Retina (tissue), 1 donor: ENCODE results near the gene TIAL1.
A peak's percentile ranks its signal among the peaks of the same experiment; 100 is the strongest.
"Not testable (repeated sequence)": the region's sequence is repeated elsewhere in the genome, so short reads cannot be mapped to it uniquely, and the experiment has no call there.

Source experiments
- DNase-seq: peaks from one replicate; pipeline ENCODE4 v3.0.0-alpha.2; 2016

The TIAL1 gene

DNA sequence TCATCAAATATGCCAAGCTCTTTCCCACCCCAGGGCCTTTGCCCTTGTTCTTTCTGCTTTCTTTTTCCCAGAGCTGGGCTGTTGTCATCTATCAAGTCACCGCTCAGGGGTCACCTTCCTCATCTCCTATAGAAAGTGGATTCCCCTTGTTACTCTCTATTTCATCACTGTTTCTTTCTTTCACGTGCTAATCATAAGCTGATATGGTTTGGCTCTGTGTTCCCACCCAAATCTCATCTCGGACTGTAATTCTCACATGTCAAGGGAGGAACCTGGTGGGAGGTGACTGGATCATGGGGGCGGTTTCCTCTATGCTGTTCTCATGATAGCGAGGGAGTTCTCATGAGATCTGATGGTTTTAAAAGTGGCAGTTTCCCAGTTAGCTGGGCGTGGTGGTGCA is 17.0 kb upstream of the TIAL1 start:
- DNase-seq, result no peak

GRCh38 chr10:119611433-119611832 is 14.7 kb upstream of the TIAL1 start:
- no peak for DNase-seq

DNA sequence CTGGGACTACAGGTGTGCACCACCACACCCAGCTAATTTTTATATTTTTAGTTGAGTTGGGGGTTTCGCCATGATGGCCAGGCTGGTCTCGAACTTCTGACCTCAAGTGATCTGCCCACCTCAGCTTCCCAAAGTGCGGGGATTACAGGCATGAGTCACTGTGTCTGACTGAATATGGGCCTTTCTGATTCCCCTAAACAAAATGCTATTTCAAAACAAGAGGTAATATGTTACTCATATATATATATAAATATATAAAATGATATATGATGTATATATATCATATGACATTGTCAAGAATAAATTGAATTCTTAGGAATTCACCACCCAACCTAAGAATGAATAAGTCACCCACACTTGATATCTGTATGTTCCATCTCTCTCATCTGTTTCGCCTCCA is 12.8 kb upstream of the TIAL1 start:
- DNase-seq, result no peak

- peak; percentile 47 for DNase-seq
Measured at GRCh38 chr10:119608316-119609155, 11.8 kb upstream of the TIAL1 start.

GRCh38 chr10:119604468-119604867 is 7.7 kb upstream of the TIAL1 start:
- DNase-seq, result no peak

GRCh38 chr10:119602241-119603095 is 5.7 kb upstream of the TIAL1 start:
- no peak for DNase-seq

- no peak for DNase-seq
Measured at GRCh38 chr10:119598397-119598796, 1.6 kb upstream of the TIAL1 start.

GRCh38 chr10:119597405-119598186 is 832 bp upstream of the TIAL1 start:
- DNase-seq, result no peak

GRCh38 chr10:119595676-119596515 is 868 bp downstream of the TIAL1 start:
- DNase-seq, result peak; percentile 68

DNA sequence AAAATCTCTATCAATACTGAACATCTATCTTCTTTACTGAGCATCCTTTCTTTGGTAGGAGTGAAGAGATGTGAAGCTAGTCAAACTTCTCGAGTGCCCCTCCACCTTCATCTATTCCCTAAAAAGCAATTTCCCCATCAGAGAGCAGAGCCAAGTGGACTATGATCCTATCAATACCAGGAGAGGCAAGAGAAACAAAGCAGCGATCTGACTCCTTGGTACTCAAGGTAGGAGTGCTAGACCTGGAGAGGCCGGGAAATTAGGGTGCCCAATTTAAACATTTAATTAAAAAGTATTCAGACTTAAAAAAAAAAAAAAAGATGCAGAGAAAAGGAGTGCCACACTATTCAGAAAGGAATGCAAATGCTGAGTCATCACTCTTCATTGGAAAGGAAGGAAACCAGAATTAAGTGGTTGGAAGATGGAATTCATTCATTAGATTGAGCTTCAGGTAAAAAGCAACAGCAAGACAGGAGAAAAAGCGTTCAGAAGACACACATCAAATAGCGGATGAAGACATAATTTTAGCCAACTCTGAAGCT is 1.6 kb downstream of the TIAL1 start:
- DNase-seq, result no peak

GRCh38 chr10:119588071-119588470 is 8.7 kb downstream of the TIAL1 start:
- no peak for DNase-seq

- no peak for DNase-seq
Measured at GRCh38 chr10:119578355-119578754, 18.4 kb downstream of the TIAL1 start.

DNA sequence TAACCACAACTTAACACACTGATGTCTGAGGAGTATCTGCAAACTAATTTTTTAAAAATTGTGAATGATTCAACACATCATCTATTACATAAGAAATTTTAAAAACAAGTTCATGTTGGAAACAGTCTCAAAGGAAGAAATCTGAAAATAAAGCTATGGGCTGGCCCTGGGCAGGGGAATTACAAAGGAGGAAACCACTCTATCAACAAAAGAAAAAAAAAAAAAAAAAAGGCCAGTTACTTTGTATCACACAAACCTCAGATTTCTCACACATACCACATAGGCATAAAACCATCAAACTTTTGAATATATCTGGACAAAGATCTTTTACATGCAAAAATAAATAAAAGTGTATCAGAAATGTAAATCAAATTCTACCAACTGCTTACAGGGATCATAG is 20.8 kb downstream of the TIAL1 start:
- DNase-seq, result no peak

GRCh38 chr10:119575506-119575905 is 21.3 kb downstream of the TIAL1 start:
- no peak for DNase-seq

DNA sequence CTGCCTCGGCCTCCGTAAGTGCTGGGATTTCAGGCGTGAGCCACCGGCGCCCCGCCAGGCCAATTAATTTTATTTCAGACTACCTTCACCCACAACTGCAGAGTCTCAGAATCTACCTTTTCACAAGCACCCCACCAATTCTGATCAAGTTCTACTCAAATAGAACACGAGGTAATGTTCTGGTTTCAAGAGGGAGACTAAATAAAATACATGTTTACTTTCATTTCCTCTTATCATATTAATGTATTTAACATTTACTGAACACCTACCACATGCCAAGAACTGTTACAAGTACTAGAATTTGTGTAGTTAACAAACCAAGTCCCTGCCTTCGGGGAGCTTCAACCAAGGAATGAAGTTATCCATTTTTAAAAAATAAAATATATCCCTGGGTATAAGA is 28.8 kb downstream of the TIAL1 start:
- DNase-seq, result no peak

DNA sequence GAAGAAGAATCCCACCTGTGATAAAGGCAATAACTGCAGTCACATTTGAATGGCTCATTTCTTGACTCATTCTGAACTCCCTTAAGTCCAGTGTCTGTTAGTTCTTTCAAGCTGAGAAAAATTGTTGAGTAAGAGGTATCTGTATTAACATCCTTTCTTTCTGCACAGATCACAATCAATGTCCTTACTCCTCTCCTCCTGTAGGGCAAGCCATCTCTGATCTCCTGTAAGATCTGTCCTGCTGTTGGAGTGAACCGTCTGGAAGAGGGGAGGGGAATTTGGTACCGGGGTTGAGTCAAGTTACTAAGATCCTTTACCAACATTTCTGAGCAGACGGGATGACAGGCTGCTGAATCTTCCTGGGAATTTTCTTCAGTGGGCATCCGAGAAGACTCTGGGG is 34.7 kb downstream of the TIAL1 start:
- no peak for DNase-seq

DNA sequence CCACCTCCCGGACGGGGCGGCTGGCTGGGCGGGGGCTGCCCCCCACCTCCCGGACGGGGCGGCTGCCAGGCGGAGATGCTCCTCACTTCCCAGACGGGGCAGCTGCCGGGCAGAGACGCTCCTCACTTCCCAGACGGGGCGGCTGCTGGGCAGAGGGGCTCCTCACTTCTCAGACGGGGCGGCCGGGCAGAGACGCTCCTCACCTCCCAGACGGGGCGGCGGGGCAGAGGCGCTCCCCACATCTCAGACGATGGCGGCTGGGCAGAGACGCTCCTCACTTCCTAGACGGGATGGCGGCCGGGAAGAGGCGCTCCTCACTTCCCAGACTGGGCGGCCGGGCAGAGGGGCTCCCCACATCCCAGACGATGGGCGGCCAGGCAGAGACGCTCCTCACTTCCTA is 37.3 kb downstream of the TIAL1 start:
- DNase-seq, result not testable (repeated sequence)

GRCh38 chr10:119556081-119556480 is 40.7 kb downstream of the TIAL1 start:
- DNase-seq, result not testable (repeated sequence)

DNA sequence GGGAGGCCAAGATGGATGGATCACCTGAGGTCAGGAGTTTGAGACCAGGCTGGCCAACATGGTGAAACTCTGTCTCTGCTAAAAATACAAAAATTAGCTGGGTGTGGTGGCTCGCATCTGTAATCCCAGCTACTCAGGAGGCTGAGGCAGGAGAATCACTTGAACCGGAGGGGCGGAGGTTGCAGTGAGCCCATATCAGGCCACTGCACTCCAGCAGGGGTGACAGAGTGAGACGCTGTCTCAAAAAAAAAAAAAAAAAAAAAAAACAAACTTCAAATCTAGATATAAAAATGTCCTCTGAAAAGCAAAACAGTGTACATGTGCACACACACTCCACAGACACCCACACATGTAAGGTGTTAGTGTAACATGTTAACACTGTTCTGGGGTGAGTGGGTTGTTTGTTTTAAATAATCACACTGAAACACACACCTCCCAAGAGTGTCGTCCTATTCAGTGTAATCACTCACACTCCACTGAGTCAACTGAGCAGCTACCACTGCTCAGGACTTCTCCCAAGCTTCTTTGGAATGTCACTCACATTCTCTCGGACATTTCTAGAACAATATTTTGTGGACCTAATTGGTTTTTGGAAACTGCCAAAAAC is 41.5 kb downstream of the TIAL1 start:
- DNase-seq, result no peak

GRCh38 chr10:119550827-119551226 is 45.9 kb downstream of the TIAL1 start:
- DNase-seq, result no peak

DNA sequence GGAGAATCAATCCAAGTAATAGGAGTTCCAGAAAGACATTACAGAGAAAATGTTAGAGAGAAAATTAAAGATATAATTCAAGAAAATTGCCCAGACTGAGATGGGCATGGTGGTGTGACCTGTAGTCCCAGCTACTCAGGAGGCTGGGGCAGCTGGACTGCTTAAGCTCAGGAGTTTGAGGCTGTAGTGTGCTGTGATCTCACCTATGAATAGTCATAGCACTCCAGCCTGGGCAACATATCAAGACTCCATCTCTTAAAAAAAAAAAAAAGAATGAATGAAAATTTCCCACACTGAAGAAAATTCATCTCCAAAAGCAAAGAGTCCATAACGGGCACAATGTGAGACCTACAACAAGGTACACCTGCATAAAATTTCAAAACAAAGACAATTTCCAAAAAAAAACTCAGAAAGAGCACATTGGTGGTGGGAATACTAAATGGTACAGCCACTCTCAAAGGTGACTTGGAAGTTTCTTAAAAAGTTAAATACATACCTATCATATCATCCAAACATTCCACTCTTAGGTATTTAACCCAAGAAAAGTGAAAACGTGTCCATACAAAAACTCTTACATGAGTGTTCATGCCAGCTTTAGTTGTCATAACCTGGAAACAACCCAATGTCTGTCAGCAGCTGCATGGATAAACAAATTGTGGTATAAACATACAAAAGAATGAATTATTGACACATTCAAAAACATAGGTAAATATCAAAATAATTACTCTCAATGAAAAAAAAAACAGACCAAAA is 47.3 kb downstream of the TIAL1 start:
- DNase-seq, result no peak
